ENCODE data around the gene HECTD4.

- TF ChIP-seq YY1 (IDR thresholded peaks at IDR 0.05) (no peak), CTCF (IDR thresholded peaks at IDR 0.05; ENCODE audit: low read depth, low read length, missing input control) (no peak), MAX (IDR thresholded peaks at IDR 0.05) (no peak), REST (IDR thresholded peaks at IDR 0.05) (no peak)
These were observed 82.5 kb downstream of the HECTD4 start for GRCh38 chr12:112299704-112300103.

All from liver (tissue), 2 donors.